Epithelial cell of proximal tubule (primary cell): ENCODE data around the gene ASS1. TPM values are rescaled to one million over a fixed set of nuclear protein-coding genes. Genes with fewer than 3 reads are reported as not detected.

ENCODE experiments used
- DNase-seq: peaks from one replicate; pipeline ENCODE4 v3.0.0-alpha.2; 2011; ENCODE audit warnings: low read depth
- H3K4me3 ChIP-seq: 2 replicates; pipeline ENCODE4 v1.5.1; 2011; ENCODE audit warnings: low read depth, mild to moderate bottlenecking, low read length
- total RNA-seq: library from RNA; depleted of rRNA; stranded (reverse); fragments of >200 nt; gene quantifications from 2 replicates; pipeline ENCODE4 v1.2.3, GENCODE V29; 2015
- TF ChIP-seq, protein P1 (sequence below): conservative IDR thresholded peaks from 2 replicates; pipeline ENCODE4 v1.5.1; 2012; ENCODE audit warnings: low read depth, mild to moderate bottlenecking, low read length

The ASS1 gene
- total RNA-seq, 1 donor from 2014 or later = 9.4 TPM

DNA sequence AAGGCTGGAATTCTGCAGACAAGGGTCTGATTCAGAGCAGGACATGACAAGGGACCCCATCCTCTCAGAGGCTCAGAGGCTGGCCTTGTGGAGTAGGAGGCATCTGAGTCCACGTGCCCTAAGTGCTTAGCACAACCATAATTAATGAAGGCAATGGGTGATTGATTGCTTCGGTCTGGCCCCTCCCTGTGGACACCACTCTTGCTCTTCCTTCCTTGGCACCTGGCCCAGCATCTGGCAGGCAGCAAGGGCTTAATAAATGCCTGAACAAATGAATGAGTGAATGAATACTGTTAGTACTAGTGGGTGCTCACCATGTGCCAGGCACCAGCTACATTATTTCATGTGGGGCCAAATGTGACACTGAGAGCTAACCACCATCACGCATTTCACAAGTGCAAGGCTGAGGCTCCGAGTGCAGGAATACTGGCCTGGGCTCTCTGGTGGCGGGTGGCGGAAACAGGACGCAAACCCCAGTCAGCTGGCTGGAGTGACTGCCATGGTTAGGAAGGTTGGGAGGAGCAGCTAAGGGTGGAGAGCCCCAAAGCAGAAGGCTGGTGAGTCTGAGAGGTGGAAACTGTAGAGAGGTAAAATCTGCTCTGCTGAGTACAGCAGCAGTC lies 53.6 kb downstream of the ASS1 start:
- TF ChIP-seq, protein P1, sequence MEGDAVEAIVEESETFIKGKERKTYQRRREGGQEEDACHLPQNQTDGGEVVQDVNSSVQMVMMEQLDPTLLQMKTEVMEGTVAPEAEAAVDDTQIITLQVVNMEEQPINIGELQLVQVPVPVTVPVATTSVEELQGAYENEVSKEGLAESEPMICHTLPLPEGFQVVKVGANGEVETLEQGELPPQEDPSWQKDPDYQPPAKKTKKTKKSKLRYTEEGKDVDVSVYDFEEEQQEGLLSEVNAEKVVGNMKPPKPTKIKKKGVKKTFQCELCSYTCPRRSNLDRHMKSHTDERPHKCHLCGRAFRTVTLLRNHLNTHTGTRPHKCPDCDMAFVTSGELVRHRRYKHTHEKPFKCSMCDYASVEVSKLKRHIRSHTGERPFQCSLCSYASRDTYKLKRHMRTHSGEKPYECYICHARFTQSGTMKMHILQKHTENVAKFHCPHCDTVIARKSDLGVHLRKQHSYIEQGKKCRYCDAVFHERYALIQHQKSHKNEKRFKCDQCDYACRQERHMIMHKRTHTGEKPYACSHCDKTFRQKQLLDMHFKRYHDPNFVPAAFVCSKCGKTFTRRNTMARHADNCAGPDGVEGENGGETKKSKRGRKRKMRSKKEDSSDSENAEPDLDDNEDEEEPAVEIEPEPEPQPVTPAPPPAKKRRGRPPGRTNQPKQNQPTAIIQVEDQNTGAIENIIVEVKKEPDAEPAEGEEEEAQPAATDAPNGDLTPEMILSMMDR = no peak
- DNase-seq = no peak
- no peak overlapping the region for H3K4me3 ChIP-seq

DNA sequence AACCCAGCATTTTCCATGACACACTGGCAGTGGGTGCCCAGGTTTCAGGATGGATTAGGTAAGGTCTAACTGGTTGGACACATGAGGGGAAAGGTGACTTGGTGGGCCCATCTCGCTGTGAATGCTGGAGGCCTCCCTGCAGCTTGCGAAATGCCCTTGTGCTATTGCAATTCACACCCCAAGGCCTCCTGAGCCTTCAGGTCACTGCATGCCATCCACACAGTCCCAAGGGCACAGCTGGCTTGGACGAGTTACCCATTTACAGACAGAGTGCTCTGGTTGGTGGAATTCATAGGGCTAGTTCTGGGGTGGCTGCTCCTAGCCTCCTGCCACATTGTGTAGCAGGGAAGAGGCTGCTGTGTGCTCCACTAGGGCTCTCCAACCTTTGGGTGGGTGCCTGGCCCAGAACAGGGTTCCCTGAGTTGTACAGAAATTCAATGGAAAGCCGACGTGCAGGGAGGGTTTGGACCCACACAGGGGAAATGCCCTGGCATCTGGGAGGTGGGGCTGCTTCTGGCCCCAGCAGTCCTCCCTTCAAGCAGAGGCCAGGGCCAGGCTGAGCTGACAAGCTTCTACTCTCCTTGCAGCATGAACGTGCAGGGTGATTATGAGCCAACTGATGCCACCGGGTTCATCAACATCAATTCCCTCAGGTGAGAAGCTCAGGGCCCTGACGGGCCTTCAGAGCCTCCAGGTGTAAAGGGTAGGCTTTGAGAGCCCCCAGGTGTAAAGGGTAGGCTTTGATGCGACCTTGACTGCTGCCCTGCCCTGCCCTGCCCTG lies 54.3 kb downstream of the ASS1 start:
- DNase-seq = peak; percentile 13
- TF ChIP-seq, protein P1 = no peak
- no peak overlapping the region for H3K4me3 ChIP-seq

DNA sequence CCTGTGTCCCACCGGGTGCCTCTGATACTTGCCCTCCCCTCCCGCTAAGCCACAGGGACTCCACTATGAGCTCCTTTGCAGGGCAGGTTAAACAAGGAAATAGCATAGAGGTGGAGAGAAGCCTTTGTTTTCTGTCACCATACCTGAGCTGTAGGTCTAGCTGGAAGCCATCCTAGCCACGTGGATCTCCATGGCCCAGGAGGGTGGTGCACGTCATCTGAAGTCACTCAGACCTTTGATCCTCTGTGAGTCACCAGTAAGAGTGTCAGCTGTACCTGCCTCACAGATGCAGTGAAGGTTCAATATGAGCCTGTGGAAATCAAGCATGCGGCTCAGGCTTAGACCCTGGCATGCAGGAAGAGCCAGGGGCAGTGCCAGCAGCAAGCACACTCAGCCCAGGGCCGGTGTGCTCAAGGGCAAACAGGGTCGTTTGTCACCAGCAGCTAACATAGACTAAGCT lies 55.1 kb downstream of the ASS1 start:
- no peak overlapping the region for H3K4me3 ChIP-seq
- DNase-seq = peak; percentile 52
- TF ChIP-seq, protein P1 = no peak

DNA sequence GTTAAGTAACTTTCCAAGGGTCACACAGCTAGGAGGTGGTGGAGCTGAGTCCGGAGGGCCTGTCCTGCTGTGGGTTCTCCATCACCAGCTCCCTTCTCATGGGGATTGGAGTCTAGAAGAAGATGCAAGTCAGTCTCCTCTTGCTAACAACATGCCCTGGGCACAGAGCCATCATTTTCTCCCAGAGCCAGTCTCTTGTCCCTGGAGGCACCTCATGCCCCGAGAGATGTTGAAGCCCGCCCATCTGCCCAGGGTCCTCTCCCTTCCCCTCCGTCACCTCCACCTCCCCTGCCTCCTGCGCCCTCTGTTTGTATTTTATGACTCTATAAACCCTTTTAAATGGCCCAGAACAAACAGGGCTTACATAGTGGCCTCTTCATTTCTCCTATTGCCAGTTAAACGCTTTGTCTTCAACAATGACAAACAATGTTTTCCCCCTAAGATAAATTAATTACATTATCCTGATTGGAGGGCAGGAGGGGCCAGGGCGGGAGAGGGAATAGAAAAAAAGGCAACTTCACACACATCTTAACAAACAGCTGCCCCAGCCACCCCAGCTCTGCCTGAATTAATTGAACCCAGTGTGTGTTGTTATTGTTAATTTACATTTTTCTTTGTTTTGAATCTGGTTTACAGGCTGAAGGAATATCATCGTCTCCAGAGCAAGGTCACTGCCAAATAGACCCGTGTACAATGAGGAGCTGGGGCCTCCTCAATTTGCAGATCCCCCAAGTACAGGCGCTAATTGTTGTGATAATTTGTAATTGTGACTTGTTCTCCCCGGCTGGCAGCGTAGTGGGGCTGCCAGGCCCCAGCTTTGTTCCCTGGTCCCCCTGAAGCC lies 55.8 kb downstream of the ASS1 start:
- no peak overlapping the region for H3K4me3 ChIP-seq
- TF ChIP-seq, protein P1 = no peak
- no peak for DNase-seq

DNA sequence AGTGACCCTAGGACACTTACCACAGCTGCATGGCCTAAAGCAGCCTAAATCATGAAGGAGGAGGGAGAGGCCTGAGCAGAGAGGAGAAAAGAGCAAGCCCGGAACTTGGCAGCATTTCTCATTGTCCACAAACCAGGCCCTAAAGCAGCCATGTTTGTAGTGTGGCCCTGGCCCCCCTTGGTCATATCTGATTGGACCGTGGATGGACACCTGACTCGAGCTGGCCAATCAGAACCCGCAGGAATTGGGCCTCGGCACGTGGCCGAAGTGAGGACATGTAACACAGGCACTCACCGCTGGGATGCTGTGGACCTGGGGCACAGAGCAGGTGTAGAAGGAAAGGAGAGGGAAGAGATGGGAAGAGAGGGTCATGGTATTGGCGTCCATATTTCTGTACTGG lies 56.9 kb downstream of the ASS1 start:
- no peak overlapping the region for H3K4me3 ChIP-seq
- TF ChIP-seq, protein P1 = no peak
- DNase-seq = no peak

DNA sequence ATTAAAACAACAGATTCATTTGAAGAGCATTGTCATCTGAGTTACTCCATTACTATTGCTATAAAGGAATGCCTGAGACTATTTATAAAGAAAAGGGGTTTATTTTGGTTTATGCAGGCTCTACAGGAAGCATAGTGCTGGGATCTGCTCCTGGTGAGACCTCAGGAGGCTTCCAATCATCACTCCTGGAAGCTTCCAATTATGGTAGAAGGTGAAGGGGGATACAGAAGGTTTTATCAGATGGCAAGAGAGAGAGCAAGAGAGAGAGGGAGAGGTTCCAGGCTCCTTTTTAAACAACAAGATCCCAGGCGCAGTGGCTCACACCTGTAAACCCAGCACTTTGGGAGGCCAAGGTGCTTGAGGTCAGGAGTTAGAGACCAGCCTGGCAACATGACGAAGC lies 63.5 kb downstream of the ASS1 start:
- TF ChIP-seq, protein P1 = no peak
- DNase-seq = no peak
- no peak overlapping the region for H3K4me3 ChIP-seq
